RWPE1 (cell line): ENCODE data around the gene PHACTR3.

Experiments
- CTCF ChIA-PET: fragments of 350-600 bp; sonication (Branson Sonifier 250); formaldehyde crosslinking; extraction: SDS; loops from one replicate; lab custom pipeline; 2021; lab: Yijun Ruan, JAX
- POLR2A ChIA-PET: fragments of 400-600 bp; formaldehyde crosslinking; extraction: SDS; loops from one replicate; lab custom pipeline; 2020; ENCODE audit warnings: antibody characterized with exemption; ENCODE audit not compliant: low non-redundant PET; lab: Yijun Ruan, JAX
- DNase-seq: peaks from one replicate; pipeline ENCODE4 v3.0.0; 2012; ENCODE audit warnings: low spot score
- H3K27ac ChIP-seq: fragments of 450-650 bp; 2 replicates; pipeline ENCODE4 v1.5.1; 2017
- TF ChIP-seq, protein P1 (sequence below): fragments of 450-650 bp; conservative IDR thresholded peaks from 2 replicates; pipeline ENCODE4 v1.5.1; 2017; ENCODE audit warnings: low read depth, mild to moderate bottlenecking

PHACTR3 gene

DNA sequence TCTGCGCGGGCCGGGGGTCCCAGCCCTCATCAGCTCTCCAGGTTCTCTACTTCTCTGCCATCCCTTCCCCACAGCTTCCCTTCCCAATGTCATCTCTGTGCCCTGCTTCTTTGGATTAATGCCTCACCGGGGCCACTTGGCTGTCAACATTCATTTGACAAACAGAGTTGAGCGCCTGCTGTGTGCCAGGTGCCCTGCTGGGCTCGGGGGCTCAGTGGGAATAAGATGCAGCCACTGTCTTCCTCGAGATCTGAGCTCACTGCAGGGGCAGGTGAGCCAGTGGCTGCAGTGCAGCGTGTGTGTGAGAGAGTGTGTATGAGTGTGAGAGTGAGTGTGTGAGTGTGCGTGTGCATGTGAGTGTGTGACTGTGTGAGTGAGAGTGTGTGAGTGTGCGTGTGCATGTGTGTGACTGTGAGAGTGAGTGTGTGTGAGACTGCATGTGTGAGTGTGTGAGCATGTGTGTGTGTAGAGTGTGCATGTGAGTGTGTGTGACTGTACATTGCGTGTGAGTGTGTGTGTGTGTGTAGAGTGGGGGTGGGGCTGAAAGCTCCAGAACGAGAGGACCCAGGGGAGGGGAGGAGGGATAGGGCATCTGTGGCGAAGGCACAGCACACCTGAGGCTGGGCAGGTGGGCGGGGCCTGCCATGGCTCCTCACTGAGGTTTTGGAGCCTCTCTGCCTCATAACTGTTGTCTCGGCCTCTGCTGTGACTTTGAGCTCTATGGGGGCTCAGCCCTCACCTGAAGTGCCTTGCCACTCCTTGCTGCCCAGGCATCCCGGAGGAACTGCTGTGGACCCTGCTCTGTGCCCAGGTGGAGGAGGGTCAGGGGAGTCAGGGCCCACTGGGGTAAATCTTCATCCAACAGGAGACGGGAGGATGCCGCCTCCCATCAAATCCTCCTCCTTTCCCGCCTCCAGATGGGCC is 36.5 kb upstream of the PHACTR3 start:
- POLR2A ChIA-PET: no interaction called here
- TF ChIP-seq, protein P1, sequence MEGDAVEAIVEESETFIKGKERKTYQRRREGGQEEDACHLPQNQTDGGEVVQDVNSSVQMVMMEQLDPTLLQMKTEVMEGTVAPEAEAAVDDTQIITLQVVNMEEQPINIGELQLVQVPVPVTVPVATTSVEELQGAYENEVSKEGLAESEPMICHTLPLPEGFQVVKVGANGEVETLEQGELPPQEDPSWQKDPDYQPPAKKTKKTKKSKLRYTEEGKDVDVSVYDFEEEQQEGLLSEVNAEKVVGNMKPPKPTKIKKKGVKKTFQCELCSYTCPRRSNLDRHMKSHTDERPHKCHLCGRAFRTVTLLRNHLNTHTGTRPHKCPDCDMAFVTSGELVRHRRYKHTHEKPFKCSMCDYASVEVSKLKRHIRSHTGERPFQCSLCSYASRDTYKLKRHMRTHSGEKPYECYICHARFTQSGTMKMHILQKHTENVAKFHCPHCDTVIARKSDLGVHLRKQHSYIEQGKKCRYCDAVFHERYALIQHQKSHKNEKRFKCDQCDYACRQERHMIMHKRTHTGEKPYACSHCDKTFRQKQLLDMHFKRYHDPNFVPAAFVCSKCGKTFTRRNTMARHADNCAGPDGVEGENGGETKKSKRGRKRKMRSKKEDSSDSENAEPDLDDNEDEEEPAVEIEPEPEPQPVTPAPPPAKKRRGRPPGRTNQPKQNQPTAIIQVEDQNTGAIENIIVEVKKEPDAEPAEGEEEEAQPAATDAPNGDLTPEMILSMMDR: no peak
- no peak for DNase-seq
- H3K27ac ChIP-seq: no peak overlapping the region
- CTCF ChIA-PET: interaction anchor here (0.7 kb wide), 2 partner anchors 520 to 1438 kb away, joined by 3 read pairs; no protein-coding TSS in a partner anchor

DNA sequence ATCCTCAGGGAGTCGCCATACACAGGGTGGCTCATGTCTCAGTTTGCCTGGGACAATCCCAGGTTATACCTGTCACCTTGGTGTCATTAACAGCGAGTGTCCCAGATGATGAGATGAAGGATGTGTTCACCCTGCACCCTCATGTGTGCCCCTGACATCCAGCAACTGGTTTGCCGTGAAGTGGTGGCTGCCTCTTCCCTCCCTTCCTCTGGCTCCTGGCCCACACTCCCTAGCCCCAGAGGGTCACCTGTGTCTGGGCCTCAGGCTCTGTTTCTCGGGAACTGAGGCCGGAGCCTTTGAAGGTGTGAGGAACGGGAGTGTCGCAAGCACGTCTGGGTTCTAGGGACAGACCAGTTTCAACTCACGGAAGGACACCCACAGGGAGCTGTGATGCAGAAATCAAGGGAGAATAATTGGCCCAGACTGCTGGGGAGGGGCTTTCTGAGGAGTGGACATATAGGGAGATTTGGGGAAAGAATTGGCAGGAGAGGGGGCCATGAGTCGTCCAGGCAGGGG is 35.8 kb upstream of the PHACTR3 start:
- no peak for DNase-seq
- TF ChIP-seq, protein P1: no peak
- no peak overlapping the region for H3K27ac ChIP-seq
- CTCF ChIA-PET: interaction anchor here (0.6 kb wide), 1 partner anchor 24 kb away, joined by 3 read pairs; no protein-coding TSS in a partner anchor
- POLR2A ChIA-PET: no interaction called here

DNA sequence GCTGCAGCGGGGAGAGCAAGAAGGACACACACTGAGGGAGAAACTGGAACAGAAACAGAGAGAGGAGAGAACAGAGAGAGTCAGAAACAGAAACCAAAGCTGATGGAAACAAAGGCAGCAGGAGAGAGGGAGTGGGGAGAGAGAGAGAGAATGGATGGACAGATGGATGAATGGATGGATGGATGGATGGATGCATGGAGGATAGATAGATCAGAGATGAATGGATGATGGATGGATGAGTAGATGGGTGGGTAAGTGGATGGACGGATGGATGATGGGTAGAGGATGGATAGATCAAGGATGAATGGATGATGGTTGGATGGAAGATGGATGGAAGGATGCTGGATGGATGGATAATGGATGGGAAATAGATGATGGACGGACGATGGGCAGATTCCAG is 35.0 kb upstream of the PHACTR3 start:
- TF ChIP-seq, protein P1: no peak
- no peak overlapping the region for H3K27ac ChIP-seq
- ChIA-PET POLR2A (no interaction called here), CTCF (interaction anchor here (0.6 to 3.3 kb wide), 4 partner anchors 25 to 1468 kb away, joined by 3 to 30 read pairs (median 12); no protein-coding TSS in a partner anchor)
- DNase-seq: no peak

DNA sequence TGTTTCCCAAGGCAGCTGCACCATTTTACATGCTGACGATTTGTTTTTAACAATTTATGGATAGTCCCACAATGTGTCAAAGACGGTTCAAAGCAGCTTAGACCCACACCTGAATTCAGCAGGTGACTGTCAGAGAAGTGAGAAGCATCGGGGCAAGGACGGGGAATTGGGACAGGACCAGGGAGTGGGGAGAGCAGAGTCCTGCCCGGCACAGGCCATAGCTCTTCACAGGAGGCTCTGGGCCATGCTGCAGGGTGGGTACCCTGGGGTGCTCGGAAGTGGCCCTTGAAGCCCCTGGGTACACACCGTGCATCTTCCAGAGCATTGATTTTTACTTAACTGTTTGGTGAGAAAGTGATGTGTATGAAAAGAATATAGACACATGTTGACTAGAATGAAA is 33.2 kb upstream of the PHACTR3 start:
- no peak overlapping the region for H3K27ac ChIP-seq
- CTCF ChIA-PET: interaction anchor here (0.6 to 3.3 kb wide), 24 partner anchors 10 to 1468 kb away, joined by 3 to 62 read pairs (median 4); partner anchors contain the start of gene STX16
- no peak for DNase-seq
- TF ChIP-seq, protein P1: no peak
- POLR2A ChIA-PET: no interaction called here

DNA sequence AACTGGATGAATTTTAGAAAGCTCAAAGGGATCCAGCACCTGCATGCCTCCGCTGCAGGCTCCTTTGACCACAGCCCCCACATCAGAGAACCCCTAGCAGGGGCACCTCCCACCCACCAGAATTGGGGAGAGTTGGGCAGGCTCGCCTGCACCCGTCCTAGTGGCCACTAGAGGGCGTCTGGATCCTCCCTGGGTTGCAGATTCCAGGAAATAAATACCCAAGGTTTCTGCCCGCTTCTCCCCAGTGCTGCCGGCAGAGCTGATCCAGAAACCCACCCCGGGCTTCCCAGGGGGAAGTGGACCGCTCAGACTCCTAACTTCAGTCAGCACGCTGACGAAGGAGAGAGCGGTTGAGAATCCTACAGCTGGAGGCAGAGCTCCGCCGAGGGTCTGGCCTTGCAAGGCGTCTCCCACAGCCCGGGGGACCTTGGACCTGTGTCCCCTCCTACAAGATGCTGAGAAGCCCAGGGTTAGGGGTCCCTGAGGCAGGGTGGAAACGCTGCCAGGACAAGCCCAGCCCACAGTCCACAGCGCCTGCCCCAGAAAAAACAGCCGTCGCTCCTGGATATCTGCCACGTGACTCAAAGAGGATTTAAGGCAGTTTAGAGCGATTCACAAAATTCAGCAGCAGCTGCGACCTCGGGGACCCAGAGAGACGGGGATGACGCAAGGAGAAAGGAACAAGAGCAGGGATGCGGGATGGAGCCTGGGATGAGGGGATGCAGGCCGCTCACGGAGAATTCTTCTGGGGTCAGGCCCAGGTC is 32.6 kb upstream of the PHACTR3 start:
- ChIA-PET CTCF (interaction anchor here (0.5 to 3.3 kb wide), 27 partner anchors 10 to 1262 kb away, joined by 3 to 62 read pairs (median 4); partner anchors contain the start of gene STX16), POLR2A (no interaction called here)
- peak; percentile 93 for DNase-seq

More for the DNA sequence above, 32.6 kb upstream of the PHACTR3 start:
- TF ChIP-seq, protein P1: peak; percentile 100
- no peak overlapping the region for H3K27ac ChIP-seq
